ENCODE data around the gene CCDC91.

GRCh38 chr12:28507867-28508266 is 317.6 kb downstream of the CCDC91 start:
- no peak for TF ChIP-seq EP300 (IDR thresholded peaks at IDR 0.05)
- no peak for TF ChIP-seq NFE2L2 (conservative IDR thresholded peaks at IDR 0.05; ENCODE audit: low read length)
- TF ChIP-seq SREBF2 (IDR thresholded peaks at IDR 0.05) = no peak
- no peak for TF ChIP-seq CTCF (IDR thresholded peaks at IDR 0.05)
- no peak for TF ChIP-seq REST (IDR thresholded peaks at IDR 0.05)
- no peak for TF ChIP-seq MAX (IDR thresholded peaks at IDR 0.05)
- TF ChIP-seq CBX2 (IDR thresholded peaks at IDR 0.05; ENCODE audit: borderline replicate concordance, low read depth) = no peak
- no peak for TF ChIP-seq POLR2A (IDR thresholded peaks at IDR 0.05; ENCODE audit: low read length)
- TF ChIP-seq MAFK (IDR thresholded peaks at IDR 0.05; ENCODE audit: partially characterized antibody) = no peak
- TF ChIP-seq SMC3 (IDR thresholded peaks at IDR 0.05) = no peak
- TF ChIP-seq HMGXB4 (CRISPR knock-in tag; IDR thresholded peaks at IDR 0.05; ENCODE audit: borderline replicate concordance) = no peak
- TF ChIP-seq USF2 (IDR thresholded peaks at IDR 0.05) = no peak
- no peak for TF ChIP-seq PBX3 (IDR thresholded peaks at IDR 0.05)

Data from A549 (cell line).